Gastroesophageal sphincter (tissue), 4 donors: ENCODE results near the gene RHBDF1. TPM values are rescaled to one million over a fixed set of nuclear protein-coding genes. Genes with fewer than 3 reads are reported as not detected.

ENCODE experiments used
- ATAC-seq: fragments of 150-250 bp; one replicate; pipeline ENCODE4 v1.9.1; 2016; ENCODE audit warnings: mild to moderate bottlenecking, moderate library complexity
- H3K27ac ChIP-seq, 4 donors: fragments of 200-600 bp; sonication (generic) in 3 of 4; 1 replicate in 3 of 4; 2 replicates in 1 of 4; pipeline ENCODE4 v1.5.1; 2016 to 2019
- H3K27me3 ChIP-seq: fragments of 200-600 bp; sonication (generic); one replicate; pipeline ENCODE4 v1.5.1; 2019
- H3K36me3 ChIP-seq, 2 donors: fragments of 200-600 bp; sonication (generic); one replicate each; pipeline ENCODE4 v1.5.1; 2019; ENCODE audit warnings: control low read depth in 1 of 2
- H3K4me1 ChIP-seq, 3 donors: fragments of 200-600 bp; sonication (generic); 1 replicate in 2 of 3; 2 replicates in 1 of 3; pipeline ENCODE4 v1.5.1; 2016 to 2019; ENCODE audit warnings: control low read depth in 2 of 3
- H3K4me3 ChIP-seq, 2 donors: fragments of 200-600 bp; sonication (generic); one replicate each; pipeline ENCODE4 v1.5.1; 2019; ENCODE audit warnings: mild to moderate bottlenecking in 1 of 2, moderate library complexity in 1 of 2
- H3K9me3 ChIP-seq, 3 donors: fragments of 200-600 bp; sonication (generic); one replicate each; pipeline ENCODE4 v1.5.1; 2017 to 2019; ENCODE audit warnings: control low read depth in 2 of 3
- EP300 ChIP-seq: sonication (generic); formaldehyde crosslinking; IDR thresholded peaks from one replicate; pipeline ENCODE4 v1.6.1; 2017; ENCODE audit warnings: antibody characterized with exemption, mild to moderate bottlenecking
- POLR2A ChIP-seq, 2 donors: fragments of 450-650 bp; IDR thresholded peaks; one replicate each; pipeline ENCODE4 v1.6.1; 2017; ENCODE audit warnings: antibody characterized with exemption in 2 of 2, mild to moderate bottlenecking in 2 of 2, moderate library complexity in 1 of 2
- POLR2AphosphoS5 ChIP-seq: sonication (generic); formaldehyde crosslinking; IDR thresholded peaks from one replicate; pipeline ENCODE4 v1.6.1; 2017; ENCODE audit warnings: antibody characterized with exemption
- WGBS, 2 donors: methylation state at CpG; one replicate each; pipeline ENCODE4 v1.1.5; 2018; ENCODE audit warnings: low coverage in 1 of 2; 5-methylcytosine and 5-hydroxymethylcytosine counted together
- total RNA-seq, 4 donors: library from RNA; depleted of rRNA; stranded (reverse); fragments of >200 nt; gene quantifications; one replicate each; pipeline ENCODE4 v1.1.0, GENCODE V29; 2016
- TF ChIP-seq, protein P1 (sequence below), 4 experiments: fragments of 200-600 bp in 2 of 4; fragments of 450-650 bp in 2 of 4; sonication (generic) in 1 of 4; IDR thresholded peaks; one replicate each; pipeline ENCODE4 v1.5.1; 2017 to 2019; ENCODE audit warnings: antibody characterized with exemption in 4 of 4, mild to moderate bottlenecking in 2 of 4, moderate library complexity in 2 of 4

The RHBDF1 gene, protein sequence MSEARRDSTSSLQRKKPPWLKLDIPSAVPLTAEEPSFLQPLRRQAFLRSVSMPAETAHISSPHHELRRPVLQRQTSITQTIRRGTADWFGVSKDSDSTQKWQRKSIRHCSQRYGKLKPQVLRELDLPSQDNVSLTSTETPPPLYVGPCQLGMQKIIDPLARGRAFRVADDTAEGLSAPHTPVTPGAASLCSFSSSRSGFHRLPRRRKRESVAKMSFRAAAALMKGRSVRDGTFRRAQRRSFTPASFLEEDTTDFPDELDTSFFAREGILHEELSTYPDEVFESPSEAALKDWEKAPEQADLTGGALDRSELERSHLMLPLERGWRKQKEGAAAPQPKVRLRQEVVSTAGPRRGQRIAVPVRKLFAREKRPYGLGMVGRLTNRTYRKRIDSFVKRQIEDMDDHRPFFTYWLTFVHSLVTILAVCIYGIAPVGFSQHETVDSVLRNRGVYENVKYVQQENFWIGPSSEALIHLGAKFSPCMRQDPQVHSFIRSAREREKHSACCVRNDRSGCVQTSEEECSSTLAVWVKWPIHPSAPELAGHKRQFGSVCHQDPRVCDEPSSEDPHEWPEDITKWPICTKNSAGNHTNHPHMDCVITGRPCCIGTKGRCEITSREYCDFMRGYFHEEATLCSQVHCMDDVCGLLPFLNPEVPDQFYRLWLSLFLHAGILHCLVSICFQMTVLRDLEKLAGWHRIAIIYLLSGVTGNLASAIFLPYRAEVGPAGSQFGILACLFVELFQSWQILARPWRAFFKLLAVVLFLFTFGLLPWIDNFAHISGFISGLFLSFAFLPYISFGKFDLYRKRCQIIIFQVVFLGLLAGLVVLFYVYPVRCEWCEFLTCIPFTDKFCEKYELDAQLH
- total RNA-seq: 10 to 100 TPM; 21.0 to 52.3 (median 33.0) TPM

DNA sequence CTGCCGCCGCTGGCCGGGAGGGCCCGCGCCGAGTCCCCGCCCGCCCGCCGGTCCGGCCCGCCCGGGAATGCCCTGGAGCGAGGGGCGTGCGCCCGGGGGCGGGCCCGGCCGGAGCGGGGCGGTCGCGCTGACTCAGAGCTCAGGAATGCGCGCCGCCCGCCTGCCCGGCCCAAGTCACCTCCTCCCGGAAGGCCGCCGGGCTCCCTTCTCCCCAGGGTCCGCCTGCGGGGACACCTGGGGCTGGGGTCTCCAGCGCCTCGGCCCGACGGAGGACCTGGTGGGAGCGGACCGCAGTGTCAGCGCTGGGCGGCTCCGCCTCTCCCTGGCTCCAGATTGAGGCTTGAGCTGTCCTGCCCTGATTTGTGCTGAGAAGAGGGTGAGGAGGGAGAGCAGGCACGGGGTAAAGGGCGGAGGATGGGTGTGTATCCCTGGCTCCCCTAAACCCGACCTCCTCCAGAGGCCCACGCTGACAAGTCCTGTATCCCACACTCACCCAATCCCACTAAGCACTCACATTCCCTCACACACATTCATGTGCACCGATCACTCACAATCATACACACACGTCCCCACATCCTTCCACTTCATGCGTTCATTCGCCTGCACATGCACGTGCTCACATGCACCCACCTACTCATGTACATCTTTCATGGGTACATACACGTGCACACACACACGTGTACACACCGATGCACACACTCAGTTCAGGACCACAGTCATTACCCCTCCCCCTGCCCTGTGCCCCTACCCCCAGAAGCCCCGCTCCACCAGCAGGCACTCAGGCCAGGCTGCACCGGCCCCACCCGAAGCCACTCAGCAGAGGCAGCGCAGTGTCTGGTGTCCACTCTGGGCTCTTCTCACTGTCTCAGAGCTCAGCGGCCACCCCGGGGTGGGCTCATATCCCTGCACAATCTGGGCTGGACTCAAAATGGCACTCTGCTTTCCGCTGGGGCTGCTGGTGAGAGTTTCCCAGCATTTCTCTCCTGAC, at the start of gene RHBDF1:
RHBDF1 (minus strand) TSS at position 71 of the 988 bp plus-strand sequence. CDS start 7,616 bp downstream, outside the sequence.
- ATAC-seq: peak; percentile 66
- WGBS, 2 donors: 40 to 53% methylated on average over 12 of the region's 62 CpGs
- Histone ChIP-seq H3K27me3 (no peaks in the 10 kb centered on the region), H3K4me1 (peaks cover 0 to 95% (median 60%) of the 10 kb centered on the region in 3 donors), H3K27ac (peak within 1 kb of the TSS; percentile 36 to 94 (median 93)), H3K9me3 (no peaks in the 10 kb centered on the region), H3K36me3 (no peaks in the 10 kb centered on the region), H3K4me3 (peak within 1 kb of the TSS; percentile 45 to 88)
- TF ChIP-seq EP300 (no peak), POLR2A (IDR thresholded peaks at IDR 0.05) (peak in 1 of 2 donors; percentile 46)

DNA sequence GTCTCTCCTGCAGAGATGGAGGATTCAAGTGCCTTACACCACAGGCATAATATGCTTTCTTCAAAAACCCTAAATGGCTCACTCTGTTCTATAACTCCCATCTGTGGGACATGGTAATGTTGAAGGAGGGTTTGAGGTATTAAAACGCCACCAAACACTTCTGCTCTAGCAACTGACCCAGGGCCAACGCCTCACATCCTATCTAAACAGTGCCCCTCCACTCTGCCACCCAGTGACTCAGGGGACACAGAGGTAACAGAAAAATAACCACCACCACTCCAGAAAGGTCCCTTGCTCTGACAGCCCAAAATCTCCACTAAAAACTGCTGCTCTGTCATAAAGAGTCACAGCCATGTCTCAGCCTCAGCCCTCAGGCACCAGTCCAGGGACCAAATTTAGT, 48.3 kb upstream of the RHBDF1 start:
- no peak overlapping the region for H3K27ac ChIP-seq
- 92 to 100% methylated on average over 1 to 2 of the region's 2 CpGs for WGBS, 2 donors
- no peaks in the 10 kb centered on the region for H3K27me3 ChIP-seq
- peaks cover 0 to 61% of the 10 kb centered on the region in 2 donors for H3K36me3 ChIP-seq
- TF ChIP-seq EP300: no peak
- TF ChIP-seq, protein P1, sequence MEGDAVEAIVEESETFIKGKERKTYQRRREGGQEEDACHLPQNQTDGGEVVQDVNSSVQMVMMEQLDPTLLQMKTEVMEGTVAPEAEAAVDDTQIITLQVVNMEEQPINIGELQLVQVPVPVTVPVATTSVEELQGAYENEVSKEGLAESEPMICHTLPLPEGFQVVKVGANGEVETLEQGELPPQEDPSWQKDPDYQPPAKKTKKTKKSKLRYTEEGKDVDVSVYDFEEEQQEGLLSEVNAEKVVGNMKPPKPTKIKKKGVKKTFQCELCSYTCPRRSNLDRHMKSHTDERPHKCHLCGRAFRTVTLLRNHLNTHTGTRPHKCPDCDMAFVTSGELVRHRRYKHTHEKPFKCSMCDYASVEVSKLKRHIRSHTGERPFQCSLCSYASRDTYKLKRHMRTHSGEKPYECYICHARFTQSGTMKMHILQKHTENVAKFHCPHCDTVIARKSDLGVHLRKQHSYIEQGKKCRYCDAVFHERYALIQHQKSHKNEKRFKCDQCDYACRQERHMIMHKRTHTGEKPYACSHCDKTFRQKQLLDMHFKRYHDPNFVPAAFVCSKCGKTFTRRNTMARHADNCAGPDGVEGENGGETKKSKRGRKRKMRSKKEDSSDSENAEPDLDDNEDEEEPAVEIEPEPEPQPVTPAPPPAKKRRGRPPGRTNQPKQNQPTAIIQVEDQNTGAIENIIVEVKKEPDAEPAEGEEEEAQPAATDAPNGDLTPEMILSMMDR (IDR thresholded peaks at IDR 0.05): no peak
- no peak for TF ChIP-seq POLR2A (IDR thresholded peaks at IDR 0.05)
- no peak for TF ChIP-seq POLR2AphosphoS5
- peaks cover 0 to 4% (median 0%) of the 10 kb centered on the region in 3 donors for H3K4me1 ChIP-seq
- H3K4me3 ChIP-seq: no peak overlapping the region
- ATAC-seq: no peak
- no peaks in the 10 kb centered on the region for H3K9me3 ChIP-seq

DNA sequence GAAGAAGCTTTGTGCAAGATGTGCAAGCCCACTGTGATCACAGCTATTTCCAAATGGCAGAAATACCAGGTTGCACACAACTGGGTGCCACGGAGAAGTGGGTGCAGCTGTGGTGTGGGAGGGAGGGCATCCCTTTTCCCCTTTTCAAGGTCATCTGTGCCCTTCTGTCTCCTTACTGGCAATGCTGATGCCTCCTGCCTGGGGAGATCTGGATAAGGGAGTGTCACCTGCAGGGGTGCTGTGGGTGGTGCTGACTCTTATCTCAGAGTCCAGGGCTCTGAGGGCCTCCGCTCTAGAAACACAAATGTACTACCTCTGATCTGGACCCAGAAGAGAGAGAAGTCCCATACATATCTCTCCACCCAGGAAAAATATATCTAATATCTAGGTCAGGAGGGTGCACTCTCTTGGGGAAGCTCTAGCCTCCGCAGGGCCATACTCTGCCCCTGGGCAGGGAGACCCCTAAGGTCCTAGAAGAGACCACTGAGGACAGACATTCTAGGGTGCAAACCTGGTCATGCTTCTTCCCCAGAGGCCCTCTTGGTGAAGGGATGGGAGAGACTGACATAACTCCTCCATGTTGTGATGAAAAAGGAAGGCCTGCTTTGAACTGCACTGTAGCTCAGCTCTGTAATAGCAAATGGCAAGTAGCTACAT, 47.5 kb upstream of the RHBDF1 start:
- Histone ChIP-seq H3K36me3 (peaks cover 0 to 67% of the 10 kb centered on the region in 2 donors), H3K4me3 (no peak overlapping the region), H3K9me3 (no peaks in the 10 kb centered on the region), H3K4me1 (peaks cover 0 to 4% (median 0%) of the 10 kb centered on the region in 3 donors), H3K27ac (no peak overlapping the region), H3K27me3 (no peaks in the 10 kb centered on the region)
- WGBS, 2 donors: no CpG with 5 or more reads among the region's 3 CpGs
- no peak for TF ChIP-seq EP300
- TF ChIP-seq POLR2AphosphoS5: no peak
- TF ChIP-seq POLR2A (IDR thresholded peaks at IDR 0.05): no peak
- TF ChIP-seq, protein P1 (IDR thresholded peaks at IDR 0.05): no peak
- no peak for ATAC-seq

DNA sequence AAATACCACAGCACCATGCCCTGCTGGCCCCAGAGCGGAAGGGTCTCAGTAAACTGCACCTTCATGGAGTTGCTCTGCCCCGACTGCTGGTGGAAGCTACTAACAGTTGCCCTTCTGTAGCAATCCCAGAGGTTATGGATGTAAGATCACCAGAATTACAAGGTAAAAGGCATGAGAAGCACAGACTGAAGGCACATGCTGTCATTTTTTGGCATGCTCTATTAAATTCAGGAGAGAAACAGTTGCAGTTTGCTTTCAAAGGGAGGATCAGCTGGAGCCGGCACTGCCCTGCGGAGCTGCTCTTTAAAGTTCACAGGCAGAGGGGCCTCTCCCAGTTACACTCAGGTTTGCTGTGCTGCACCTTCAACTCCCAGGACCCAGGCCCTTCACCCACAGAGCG, 46.9 kb upstream of the RHBDF1 start:
- TF ChIP-seq POLR2AphosphoS5 (no peak), EP300 (no peak), POLR2A (IDR thresholded peaks at IDR 0.05) (no peak)
- TF ChIP-seq, protein P1 (IDR thresholded peaks at IDR 0.05): no peak
- no peak for ATAC-seq
- Histone ChIP-seq H3K27me3 (no peaks in the 10 kb centered on the region), H3K9me3 (no peaks in the 10 kb centered on the region), H3K27ac (no peak overlapping the region), H3K4me3 (no peak overlapping the region), H3K36me3 (peaks cover 0 to 67% of the 10 kb centered on the region in 2 donors), H3K4me1 (peaks cover 0 to 4% (median 0%) of the 10 kb centered on the region in 3 donors)
- 78% methylated on average over 3 of the region's 5 CpGs; no CpG with 5 or more reads in 1 of the 2 donors for WGBS, 2 donors
